GM19351 (cell line): ENCODE measurements around the gene C6orf58.

Source experiments
- ATAC-seq: cut with Tn5 transposase; IDR thresholded peaks from one replicate; pipeline ENCODE4 v1.9.1; 2021; ENCODE audit warnings: mild to moderate bottlenecking, moderate library complexity; ENCODE audit not compliant: unreplicated experiment

The C6orf58 gene

GRCh38 chr6:127576874-127577273 is at the start of gene C6orf58:
C6orf58 (plus strand) TSS chr6:127577174; CDS start chr6:127577186, 12 bp downstream.
- ATAC-seq = no peak

DNA sequence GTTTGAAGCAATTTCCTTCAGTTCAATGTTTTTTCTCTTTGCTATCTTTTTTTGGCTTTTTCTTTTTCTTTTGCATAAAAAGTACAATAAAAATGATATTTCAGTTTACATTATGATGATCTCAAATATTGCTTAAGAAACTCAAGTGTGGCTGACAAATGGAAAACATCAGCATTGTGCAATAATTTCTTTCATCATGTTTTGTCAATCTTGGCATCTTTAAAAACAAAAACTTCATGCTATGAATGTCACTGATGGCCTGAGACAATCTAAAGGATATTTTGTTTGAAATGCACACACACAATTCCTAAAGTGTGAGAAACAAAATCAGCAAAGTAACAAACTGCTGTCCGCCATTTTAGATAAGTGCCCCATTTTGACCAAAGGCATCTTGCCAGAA is 44.0 kb upstream of the C6orf58 start:
- ATAC-seq = no peak

- no peak for ATAC-seq
These were observed 43.2 kb upstream of the C6orf58 start for GRCh38 chr6:127533736-127534135.

- peak; percentile 19 for ATAC-seq
These were observed 38.2 kb upstream of the C6orf58 start for GRCh38 chr6:127538750-127539264.

- ATAC-seq = peak; percentile 59
These were observed 37.7 kb upstream of the C6orf58 start for GRCh38 chr6:127539272-127539671.

DNA sequence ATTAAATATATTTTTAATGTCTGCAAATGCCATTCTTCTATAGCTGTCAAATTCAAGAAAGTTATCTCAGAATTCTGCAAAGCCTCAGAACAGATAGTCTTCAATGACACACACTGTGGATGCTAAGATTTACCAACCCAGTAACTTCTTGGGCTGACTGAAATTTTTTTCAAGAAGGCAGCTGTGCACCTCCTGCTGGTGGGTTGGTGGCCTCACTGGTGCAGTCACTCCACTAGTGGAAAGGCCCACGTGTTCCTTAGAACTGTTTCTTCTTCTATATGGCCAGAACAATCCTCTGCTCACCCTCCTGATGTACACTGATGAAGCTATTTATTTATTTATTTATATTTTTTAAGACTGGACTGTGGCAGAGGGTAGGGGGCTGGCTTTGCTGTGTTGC is 29.8 kb upstream of the C6orf58 start:
- peak; percentile 69 for ATAC-seq

GRCh38 chr6:127547904-127548649 is 28.9 kb upstream of the C6orf58 start:
- no peak for ATAC-seq

DNA sequence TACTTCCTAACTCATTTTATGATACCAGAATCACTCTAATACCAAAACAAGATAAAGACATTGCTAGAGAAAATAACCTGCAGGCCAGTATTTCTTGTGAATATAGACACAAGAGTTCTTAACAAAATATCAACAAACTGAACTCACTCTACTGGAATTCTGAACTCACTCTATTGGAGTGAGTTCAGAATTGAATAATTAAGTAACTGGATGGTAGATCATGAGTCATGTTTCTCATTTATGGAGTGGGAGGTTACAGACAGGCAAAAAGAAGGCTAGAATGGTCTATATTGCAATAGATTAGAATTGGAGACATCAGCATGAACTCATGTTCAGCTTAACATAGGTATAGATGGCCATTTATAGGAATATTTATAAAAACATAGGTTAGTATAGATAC is 26.6 kb upstream of the C6orf58 start:
- ATAC-seq = no peak

GRCh38 chr6:127554435-127555006 is 22.5 kb upstream of the C6orf58 start:
- ATAC-seq = peak; percentile 84

GRCh38 chr6:127561660-127562059 is 15.3 kb upstream of the C6orf58 start:
- no peak for ATAC-seq

- ATAC-seq = no peak
These were observed 12.2 kb upstream of the C6orf58 start for GRCh38 chr6:127564761-127565160.

GRCh38 chr6:127566119-127566518 is 10.9 kb upstream of the C6orf58 start:
- ATAC-seq = no peak

GRCh38 chr6:127566651-127567050 is 10.3 kb upstream of the C6orf58 start:
- ATAC-seq = no peak

- ATAC-seq = no peak
These were observed 9.5 kb upstream of the C6orf58 start for GRCh38 chr6:127567476-127567875.

DNA sequence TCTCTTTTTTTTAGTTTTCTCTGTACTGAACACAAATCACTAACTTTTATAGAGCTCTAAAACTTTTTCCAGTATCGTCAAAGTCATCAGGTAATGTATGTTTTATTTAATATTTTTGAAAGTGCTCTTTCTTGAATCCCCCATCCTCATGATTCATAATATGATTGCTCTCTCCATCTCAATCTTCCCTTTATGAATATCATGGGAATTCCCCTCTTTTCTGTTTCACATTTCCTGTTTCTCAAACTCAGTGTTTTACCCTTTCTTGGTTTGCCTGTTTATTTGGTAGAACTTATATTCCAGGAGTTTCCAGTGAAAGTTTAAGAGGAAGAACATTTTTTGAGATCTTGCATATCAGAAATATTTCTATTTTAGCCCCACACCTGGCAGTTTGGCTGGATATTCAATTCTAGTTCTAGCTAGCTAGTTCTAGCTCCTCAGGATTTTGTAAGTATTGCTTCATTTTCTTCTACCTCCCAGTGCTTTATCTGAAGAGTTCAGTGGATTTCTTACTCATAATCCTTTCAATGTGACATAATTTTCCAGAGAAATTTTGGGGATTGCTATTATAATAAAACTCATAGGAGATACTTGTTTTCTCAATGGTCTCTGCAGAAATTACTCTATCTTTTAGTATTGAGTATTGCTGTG is 6.1 kb upstream of the C6orf58 start:
- ATAC-seq = peak; percentile 87

GRCh38 chr6:127578900-127579299 is 1.9 kb downstream of the C6orf58 start:
- no peak for ATAC-seq

- peak; percentile 39 for ATAC-seq
These were observed 4.6 kb downstream of the C6orf58 start for GRCh38 chr6:127581576-127581975.

GRCh38 chr6:127582777-127583462 is 5.9 kb downstream of the C6orf58 start:
- peak; percentile 62 for ATAC-seq

DNA sequence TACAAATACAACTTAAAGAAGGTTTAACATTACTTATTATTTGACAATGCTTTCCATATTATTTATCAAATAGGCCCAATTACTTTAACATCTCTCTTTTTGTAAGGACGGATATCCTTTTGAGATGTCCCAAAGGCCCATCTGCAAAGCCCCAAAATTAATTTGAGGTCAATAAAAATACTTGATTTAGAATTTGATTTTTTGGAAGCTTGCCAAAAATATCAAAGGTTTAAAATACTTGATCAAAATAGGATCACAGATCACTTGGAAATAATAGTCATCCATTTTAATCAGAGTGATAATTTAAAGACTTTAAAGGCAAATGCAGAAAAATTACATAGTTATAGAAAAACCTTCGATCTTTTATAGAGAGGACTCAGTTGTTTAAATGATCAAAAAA is 8.1 kb downstream of the C6orf58 start:
- ATAC-seq = no peak

DNA sequence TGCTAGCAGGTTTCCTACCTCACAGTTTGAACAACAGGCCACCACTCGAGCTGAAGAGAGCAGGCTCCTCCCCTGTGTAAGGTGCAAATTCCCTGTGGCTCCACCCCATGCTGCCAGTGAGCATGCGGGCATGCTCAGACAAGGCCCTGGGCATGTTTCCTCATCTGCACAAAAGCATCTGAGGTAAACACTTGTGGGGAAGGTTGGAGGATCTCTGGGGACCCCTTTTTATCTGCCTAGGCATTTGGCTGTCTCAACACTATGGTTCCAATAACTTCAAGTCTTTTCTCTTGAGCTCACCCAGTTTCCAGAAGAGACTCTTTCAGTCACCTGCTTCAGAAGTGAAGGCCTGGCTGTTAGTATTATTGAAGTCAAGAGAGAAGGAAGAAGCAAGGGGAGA is 9.4 kb downstream of the C6orf58 start:
- no peak for ATAC-seq

GRCh38 chr6:127587875-127588274 is 10.9 kb downstream of the C6orf58 start:
- ATAC-seq = no peak
